ENCODE results near the gene TBX18.
A peak's percentile ranks its signal among the peaks of the same experiment; 100 is the strongest.

Gene TBX18

DNA sequence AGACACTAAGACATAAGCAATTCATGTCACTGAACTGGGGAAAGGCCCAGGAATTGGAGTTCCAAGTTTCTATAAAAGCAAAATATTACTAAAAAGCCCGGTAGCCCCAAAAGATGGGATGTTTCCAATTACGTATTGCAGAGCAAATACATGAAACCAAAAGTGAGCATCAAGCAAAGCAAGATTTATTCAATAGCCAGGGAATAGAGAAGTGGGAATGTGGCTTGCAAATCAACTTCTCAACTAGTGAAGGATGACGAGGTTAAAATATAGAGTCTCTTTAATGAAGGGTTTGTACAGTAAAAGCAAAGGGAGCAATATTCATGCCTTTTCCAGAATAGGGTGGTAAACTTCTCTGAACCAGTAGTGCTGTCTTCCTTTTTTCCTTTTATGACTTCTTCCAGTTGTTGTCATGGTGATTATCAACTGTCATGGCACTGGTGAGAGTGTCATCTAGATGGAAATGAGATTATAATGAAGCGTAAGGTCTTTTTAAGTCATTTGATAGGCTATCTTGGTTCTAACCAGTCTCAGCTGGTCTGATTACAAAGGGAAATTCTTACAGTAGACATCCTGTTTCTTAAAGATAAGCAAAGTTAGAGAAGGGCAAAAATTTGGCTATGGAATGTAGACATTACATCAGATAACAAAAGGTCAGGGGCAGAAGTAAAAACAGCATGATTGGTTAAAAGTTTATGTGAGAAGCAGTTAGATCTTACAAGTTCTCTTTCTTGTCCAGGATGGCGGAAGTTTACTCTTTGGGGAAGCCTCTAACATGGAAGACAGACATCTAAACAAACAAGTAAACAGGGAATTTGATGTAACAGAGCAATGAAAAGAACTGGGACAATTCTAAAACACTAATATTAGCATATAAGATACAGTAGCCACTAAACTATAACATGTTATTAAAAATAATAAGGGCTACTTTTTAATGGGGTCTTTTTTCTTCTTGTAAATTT lies 96.9 kb downstream of the TBX18 start:
- DNase-seq = peak; percentile 2

DNA sequence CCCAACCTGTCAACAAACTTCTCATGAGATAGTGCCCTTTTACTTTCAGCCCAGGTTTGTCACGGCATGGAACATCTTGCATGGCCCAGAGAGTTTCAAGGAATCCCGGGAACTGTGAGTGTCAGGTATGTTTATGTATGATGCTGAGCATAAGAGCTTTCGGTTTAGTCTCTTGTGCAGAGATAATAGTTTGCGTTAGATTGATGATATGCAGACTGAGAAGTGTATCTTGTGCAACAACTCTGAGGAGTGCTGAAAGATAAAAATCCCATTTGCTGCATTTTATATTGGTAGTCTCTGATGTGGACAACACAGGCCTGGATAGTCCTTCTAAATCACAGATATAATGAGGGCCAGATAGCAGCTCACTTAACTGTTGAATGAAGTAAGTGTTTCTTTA lies 99.0 kb downstream of the TBX18 start:
- DNase-seq = no peak

DNA sequence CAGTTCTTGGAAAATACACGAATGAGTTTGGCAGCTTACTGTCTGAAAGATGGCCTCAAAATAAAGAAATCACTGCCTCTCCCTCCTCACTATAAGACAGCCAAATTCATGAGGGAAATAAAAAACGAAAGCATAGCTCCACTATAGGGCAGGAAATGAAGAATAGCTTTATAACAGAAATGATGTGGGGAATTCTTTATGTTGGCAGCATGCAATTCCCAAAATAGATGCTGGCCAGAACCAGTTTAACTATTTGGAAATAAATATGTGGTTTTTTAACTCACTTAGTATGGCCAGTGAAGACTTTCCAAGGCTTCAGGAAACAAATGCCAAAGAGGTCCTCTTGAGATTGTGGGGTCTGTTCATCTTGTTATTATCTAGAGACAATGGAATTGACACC lies 100.5 kb downstream of the TBX18 start:
- no peak for DNase-seq

DNA sequence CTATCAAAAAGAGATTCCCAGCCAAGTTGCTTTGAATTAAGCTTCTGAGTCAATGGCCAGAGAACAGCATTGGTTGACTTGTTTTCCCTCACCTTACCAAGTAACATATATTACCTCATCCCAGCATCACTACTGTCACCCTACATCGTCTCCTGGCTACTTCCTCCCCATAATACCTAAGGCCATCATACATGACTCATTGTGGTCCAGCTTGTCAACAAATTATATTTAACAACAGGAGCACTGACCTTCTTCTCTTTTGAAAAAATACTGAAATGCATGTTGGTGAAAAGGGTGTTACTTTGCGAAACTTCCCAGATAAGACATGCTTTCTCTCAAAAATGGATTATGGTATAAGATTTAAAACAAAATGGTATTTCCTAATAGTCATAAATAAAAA lies 106.9 kb downstream of the TBX18 start:
- no peak for DNase-seq

DNA sequence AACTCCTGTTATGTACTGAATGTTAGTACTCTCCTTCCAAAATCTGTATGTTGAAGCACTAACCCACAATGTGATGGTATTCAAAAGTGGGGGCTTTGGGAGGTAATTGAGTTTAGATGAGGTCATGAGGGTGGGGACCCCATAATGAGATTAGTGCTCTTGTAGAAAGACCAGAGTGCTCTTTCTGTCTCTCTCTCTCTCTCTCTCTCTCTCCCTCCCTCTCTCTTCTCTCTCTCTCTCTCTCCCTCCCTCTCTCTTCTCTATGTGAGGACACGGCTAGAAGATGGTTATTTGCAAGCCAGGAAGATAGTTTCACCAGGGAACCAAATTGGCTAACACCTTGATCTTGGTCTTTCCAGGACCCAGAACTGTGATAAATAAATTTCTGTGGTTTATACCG lies 107.4 kb downstream of the TBX18 start:
- DNase-seq = no peak

DNA sequence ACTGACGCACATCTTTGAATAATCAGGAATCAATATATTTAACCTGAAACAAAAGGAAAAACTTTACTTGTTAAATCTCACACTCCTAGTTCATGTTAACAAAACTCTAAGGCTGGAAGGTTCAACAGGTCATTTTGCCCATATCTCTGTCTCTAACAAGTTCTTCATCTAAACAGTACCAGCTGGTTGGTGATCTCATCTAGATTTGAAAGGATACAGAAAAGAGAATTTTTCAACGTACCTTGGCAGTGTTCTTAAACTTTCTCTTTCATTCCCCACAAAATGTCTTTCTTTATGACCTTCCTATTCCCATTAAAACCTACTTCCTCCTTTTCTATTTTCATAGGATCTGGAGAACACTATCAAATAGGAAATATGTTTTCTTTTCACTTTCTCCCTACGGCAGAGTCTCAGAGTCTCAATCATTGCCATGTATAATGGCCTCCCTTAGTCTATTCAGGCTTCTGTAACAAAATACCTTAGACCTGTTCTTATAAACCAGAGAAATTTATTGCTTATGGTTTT lies 111.3 kb downstream of the TBX18 start:
- no peak for DNase-seq

DNA sequence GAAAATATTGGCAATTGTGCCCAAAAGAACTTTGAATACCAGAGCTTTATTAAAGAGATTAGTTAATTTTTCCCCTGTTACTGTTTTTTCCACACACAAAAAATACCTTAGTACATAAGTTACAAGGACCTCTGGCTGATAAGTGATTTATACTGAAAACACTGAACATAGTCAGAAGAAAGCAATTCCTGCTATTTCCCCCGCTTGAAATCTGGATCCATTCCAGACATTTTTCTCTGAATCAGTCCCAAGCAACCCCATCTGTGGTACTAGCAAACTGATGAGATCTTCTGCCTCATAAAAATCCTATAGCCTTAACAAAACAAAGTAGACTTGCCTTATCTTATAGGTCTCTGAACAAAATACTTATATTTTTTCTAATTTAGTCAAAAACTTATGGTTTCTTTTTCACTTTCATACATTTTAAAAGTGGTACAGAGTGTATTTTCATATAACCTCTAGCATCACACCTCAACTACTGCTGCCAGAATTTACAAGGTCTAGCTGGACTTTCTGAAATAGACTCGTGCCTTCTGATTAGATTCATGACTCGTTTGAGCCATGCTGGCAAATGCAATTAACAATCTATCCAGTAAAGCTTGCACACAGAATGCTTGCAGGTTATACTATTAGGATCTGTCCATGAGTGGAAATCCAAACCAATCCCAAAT lies 111.9 kb downstream of the TBX18 start:
- DNase-seq = no peak

DNA sequence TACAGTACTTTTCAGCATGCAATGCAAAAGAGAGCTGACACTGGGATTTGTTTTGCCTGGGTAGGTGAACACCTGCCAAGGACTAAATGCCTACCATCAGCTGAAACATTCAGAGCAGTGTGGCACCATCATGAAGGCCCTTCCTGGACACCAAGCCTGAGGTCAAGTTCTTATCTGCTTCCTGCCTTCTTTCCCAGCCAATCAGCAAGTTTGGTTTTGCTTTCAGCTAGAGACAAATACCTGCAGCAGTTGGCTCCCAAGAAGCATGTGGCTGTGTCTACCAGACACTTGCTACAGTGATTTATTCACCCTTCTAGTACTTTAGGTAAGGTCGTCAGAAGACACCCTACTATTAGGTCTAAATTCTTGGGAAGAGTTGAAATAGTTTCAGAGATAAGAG lies 112.8 kb downstream of the TBX18 start:
- no peak for DNase-seq

DNA sequence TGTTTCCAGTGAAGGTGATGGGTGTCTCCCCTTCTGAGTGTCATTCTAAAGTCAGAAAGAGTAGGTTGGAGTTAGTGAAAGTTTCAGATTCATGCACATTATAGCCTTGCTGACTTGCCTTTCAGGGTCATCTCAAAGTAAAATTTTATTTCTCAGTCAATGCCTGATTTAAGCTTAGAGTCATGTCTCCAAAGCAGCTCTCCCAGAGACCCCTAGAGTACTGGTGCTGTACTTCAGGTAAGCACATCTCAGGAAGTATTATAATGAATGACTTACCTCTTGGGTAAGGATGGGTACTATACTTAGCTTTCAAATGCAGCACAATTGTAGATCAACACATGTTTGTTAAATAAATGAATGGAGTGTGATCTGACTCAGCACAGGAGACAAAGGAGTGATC lies 116.0 kb downstream of the TBX18 start:
- no peak for DNase-seq

DNA sequence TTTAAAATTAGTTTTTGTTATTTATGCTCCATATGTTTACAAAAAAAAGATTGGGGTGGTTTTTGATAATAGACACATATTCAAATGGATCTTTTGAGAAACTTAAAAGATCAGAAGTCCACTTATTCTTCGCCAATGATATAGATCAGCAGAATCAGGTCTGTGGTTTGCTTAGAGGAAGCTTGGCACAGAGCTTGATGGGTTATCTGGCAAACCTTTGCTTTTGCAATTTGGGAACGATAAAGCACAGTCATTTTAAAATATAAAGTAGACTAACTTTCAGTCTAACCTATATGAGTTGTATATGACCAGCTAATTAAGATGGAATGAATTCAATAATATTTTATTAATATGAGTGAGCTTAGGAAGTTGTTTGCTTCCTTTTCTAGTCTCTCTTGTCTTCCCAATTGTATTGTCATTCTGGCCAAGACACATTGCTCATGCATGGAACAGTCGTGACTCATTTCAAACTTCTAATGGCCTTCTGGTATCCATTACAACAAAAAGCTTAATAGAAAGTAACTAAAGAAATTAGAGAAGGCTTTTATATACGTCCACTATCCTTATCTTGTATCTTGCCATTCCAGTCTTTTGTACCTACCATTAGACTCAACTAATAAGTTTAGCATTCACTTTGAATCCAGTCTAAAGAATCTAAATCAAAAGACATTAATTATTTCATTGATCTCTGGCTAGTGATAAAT lies 118.7 kb downstream of the TBX18 start:
- DNase-seq = peak; percentile 24

DNA sequence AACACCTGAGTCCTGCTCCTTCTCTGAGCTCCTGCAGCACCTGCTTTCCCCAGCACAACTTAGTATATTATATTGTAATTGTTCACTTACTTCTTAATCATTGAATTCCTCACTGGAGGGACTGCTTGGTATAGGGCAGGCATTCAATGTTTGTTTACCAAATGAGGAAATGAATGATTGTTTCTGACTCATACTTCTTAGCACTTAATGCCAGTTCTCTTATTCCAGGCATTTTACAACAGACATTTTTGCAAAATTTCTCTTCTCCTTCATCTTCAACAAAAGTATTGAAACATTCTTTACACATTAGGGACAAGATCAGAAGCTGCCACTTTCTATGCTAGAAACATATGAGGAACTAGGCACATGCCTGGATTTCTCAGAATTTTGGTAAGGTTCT lies 119.4 kb downstream of the TBX18 start:
- no peak for DNase-seq

DNA sequence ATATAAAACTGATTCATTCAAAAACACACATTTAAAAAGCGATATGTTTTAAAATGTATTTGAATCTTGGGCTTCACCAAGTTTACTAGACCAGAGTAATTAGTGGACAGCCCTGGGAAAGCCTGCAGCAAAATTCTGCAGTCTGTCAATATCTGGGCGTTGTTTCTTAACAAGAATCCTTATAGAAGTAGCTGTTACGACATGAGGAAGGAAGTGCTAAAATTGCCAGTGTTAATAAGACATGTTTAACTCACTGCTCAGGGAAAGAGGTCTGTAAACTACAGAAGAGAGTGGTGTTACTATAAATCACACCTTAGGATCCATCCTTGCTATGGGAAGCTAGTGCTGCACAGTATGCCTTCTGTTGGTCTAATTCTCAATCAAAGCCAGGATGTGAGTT lies 120.6 kb downstream of the TBX18 start:
- DNase-seq = peak; percentile 2

DNA sequence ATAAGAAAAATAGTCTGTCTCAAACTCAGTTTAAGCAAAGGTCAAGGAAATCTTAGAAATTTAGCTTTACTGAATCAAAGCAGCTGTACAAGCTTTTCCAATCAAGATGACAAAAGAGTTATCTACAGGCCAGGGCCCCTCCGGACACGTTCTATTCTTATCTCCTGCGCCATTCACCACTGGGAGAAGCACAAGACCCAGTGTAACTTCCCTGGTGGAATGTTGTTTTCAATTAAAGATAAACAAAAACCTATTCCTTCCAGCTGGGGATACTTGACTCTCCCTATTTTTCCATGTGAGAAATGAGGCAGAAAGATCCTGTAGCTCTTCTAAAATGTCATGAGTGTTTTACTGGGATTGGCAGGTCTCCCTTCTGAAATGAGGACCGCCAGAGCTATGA lies 123.3 kb downstream of the TBX18 start:
- no peak for DNase-seq

DNA sequence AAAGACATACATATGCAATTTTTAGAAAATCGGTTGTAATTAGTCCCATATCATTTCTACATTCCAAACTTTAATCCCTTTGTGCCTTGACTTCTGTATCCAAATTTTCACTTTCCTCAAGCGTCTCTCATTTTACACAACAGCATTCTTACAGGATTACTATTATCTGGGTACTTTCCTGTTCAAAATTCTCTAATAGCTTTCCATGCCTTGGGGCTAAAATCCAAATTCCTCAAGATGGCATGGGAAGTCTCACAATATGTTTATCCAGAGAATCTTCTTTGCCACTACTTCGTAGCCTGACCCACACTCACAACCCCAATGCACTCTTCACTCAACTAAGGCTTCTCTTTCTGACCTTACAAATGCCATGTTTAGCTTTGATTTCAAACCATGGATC lies 125.0 kb downstream of the TBX18 start:
- no peak for DNase-seq

DNA sequence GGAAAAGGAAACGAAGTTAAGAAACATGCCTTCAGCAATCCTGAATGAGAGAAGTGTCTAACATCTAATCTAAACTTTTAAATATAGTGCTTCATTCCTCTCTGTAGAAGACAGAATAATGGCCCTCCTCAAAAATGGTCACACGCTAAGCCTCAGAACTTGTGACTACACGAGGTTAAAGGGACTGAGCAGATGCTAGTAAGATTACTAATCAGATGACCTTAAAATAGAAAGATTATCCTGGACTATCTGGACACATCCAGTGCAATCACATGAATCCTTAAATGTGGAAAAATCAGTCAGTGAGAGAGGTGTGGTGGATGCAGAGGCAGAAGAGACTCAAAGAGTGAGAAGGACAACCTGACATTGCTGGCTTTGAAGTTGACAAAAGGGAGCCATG lies 126.1 kb downstream of the TBX18 start:
- DNase-seq = no peak
